Prostate gland (tissue), 2 donors: Measurements from ENCODE around the gene MAD2L2.

Experiments
- POLR2A ChIP-seq: fragments of 450-650 bp; IDR thresholded peaks from one replicate; pipeline ENCODE4 v1.6.1; 2016; ENCODE audit warnings: antibody characterized with exemption, mild to moderate bottlenecking
- TF ChIP-seq, protein P1 (sequence below), 4 experiments: fragments of 200-600 bp in 2 of 4; fragments of 450-650 bp in 2 of 4; sonication (generic) in 2 of 4; IDR thresholded peaks; 1 replicate in 3 of 4; 2 replicates in 1 of 4; pipeline ENCODE4 v1.5.1; 2016 to 2019; ENCODE audit warnings: antibody characterized with exemption in 4 of 4, mild to moderate bottlenecking in 2 of 4, moderate library complexity in 2 of 4

DNA sequence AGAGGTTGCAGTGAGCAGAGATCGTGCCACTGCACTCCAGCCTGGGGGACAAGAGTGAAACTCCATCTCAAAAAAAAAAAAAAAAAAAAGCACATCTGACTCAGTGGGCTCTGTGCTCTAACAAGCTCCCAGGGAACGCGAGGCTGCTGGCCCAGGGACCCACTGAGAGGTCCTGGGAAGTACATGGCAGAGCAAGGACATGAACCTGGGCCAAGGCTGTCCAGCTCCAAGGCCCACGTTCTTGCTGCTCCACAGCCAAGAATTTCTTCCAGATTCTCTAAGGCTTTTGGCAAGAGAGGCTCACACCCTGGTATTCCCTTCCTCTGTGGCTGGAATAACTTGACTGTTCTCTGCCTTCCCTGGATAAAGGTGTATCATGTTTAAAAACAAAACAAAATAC, 39.6 kb upstream of the MAD2L2 start:
- TF ChIP-seq, protein P1, sequence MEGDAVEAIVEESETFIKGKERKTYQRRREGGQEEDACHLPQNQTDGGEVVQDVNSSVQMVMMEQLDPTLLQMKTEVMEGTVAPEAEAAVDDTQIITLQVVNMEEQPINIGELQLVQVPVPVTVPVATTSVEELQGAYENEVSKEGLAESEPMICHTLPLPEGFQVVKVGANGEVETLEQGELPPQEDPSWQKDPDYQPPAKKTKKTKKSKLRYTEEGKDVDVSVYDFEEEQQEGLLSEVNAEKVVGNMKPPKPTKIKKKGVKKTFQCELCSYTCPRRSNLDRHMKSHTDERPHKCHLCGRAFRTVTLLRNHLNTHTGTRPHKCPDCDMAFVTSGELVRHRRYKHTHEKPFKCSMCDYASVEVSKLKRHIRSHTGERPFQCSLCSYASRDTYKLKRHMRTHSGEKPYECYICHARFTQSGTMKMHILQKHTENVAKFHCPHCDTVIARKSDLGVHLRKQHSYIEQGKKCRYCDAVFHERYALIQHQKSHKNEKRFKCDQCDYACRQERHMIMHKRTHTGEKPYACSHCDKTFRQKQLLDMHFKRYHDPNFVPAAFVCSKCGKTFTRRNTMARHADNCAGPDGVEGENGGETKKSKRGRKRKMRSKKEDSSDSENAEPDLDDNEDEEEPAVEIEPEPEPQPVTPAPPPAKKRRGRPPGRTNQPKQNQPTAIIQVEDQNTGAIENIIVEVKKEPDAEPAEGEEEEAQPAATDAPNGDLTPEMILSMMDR (IDR thresholded peaks at IDR 0.05) = no peak
- no peak for TF ChIP-seq POLR2A
